MM.1S (cell line): ENCODE results near the gene MSRB1.

Experiments
- EZH2 ChIP-seq: fragments of 300-600 bp; sonication (generic); optimal IDR thresholded peaks from 2 replicates; pipeline ENCODE3; 2017; ENCODE audit warnings: low read depth, mild to moderate bottlenecking, antibody characterized with exemption, low read length, mixed read lengths
- EZH2phosphoT487 ChIP-seq: fragments of 300-600 bp; sonication (generic); IDR thresholded peaks from 2 replicates; pipeline ENCODE4 v1.6.1; 2018; ENCODE audit warnings: antibody characterized with exemption, low read length
- TF ChIP-seq, protein P1 (sequence below): fragments of 300-600 bp; sonication (generic); IDR thresholded peaks from 2 replicates; pipeline ENCODE4 v1.5.1; 2016; ENCODE audit warnings: antibody characterized with exemption, low read length, mixed read lengths

DNA sequence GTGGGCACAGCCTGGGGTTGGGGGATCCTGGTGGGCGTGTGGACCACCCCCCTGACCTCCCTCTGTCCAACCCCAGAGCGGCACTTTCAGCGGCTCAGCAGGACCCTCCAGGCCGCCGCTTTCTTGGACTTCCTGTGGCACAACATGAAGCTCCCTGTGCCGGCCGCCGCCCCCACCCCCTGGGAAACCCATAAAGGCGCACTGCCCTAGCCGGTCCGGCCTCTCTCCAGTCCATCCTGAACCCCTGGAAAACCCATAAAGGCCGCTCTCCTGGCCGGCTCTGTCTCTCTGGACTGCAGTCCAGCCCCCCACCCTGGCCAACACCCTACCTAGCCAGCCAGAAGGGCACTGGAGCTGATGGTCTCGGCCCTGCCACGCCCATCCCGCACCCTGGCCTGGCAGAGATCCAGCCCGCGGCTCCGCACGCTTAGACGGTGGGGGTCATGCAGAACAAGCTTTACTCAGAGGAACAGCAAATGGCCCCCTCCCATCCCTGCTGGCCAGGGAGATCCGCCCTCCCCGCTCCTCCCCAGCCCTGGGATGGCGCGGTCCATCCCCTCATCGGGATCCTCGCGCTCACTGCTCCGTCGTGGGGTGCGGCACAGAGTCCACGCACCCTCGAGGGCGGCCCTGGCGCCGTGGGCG, 35.6 kb upstream of the MSRB1 start:
- TF ChIP-seq, protein P1, sequence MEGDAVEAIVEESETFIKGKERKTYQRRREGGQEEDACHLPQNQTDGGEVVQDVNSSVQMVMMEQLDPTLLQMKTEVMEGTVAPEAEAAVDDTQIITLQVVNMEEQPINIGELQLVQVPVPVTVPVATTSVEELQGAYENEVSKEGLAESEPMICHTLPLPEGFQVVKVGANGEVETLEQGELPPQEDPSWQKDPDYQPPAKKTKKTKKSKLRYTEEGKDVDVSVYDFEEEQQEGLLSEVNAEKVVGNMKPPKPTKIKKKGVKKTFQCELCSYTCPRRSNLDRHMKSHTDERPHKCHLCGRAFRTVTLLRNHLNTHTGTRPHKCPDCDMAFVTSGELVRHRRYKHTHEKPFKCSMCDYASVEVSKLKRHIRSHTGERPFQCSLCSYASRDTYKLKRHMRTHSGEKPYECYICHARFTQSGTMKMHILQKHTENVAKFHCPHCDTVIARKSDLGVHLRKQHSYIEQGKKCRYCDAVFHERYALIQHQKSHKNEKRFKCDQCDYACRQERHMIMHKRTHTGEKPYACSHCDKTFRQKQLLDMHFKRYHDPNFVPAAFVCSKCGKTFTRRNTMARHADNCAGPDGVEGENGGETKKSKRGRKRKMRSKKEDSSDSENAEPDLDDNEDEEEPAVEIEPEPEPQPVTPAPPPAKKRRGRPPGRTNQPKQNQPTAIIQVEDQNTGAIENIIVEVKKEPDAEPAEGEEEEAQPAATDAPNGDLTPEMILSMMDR: no peak
- TF ChIP-seq EZH2 (no peak), EZH2phosphoT487 (no peak)
